ENCODE data around the gene SPDYC.

The SPDYC gene, protein sequence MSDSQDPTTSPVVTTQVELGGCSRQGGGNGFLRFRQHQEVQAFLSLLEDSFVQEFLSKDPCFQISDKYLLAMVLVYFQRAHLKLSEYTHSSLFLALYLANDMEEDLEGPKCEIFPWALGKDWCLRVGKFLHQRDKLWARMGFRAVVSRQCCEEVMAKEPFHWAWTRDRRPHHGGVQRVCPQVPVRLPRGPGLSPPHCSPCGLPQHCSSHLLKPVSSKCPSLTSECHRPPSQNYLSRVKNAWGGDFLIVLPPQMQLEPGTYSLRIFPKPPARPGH

DNA sequence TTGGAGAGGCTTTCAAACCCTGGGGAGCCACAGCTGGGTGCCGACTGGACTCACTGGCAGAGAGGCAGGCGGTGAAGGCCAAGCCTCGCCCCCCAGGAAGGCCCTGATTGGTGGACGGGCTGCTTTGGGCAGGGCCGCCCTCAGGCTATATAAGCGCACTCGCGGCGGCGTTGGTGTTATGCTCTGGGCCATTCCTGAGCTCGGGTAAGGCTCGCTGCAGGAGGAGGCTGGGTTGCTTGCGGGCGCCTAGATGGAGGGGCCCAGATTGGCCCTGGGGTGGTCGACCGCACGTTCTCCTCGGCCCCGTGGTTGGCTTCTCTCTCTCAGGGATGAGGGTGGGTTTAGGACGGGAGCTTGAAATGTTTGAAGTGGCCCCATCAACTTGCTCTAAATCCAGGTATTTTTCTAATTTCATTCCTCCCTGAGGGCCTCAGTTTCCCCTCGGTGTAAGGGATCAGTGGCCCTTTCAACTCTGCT lies at the start of gene SPDYC:
TSS of gene SPDYC (plus strand) at position 176 of the 477 bp plus-strand sequence. CDS start 1,125 bp downstream, outside the sequence.
- H3K4me1 ChIP-seq (ENCODE audit: control insufficient read depth, insufficient read depth, low read length), result peaks cover 4% of the 10 kb centered on the region; the same call in 1 of the 2 replicates
- H3K9me3 ChIP-seq (ENCODE audit: control insufficient read depth, insufficient read depth, low read length), result no peaks in the 10 kb centered on the region
- H3K9ac ChIP-seq (ENCODE audit: low read depth, low read length), result no peak within 1 kb of the TSS
- no peaks in the 10 kb centered on the region for H3K27me3 ChIP-seq (ENCODE audit: control insufficient read depth, insufficient read depth, low read length)
- no peak within 1 kb of the TSS for H3K27ac ChIP-seq (ENCODE audit: low read depth, low read length)
- no peaks in the 10 kb centered on the region for H3K36me3 ChIP-seq (ENCODE audit: control insufficient read depth, insufficient read depth, low read length)
- no peak within 1 kb of the TSS for H3K4me3 ChIP-seq (ENCODE audit: low read depth, low read length)

DNA sequence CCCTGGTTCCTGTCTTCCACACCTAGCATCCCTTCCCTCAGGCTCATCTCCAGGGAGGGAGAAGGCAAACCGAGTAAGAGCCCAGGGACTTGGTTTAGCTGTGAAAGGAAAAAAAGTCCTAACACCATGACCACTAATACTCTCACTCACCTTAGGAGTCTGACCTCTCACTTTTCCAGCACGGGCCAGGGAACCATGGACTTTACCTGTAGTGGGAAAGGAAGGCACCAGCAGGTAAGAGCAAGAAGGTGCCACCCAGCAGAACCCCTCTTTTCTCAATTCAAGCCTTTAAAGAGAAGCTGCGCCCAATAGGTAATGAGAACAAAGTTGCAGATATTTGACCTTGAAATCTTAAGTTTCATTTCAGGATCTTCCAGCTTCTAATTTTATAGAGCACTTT lies 49.2 kb upstream of the SPDYC start:
- H3K27me3 ChIP-seq (ENCODE audit: control insufficient read depth, insufficient read depth, low read length), result no peaks in the 10 kb centered on the region
- peak overlapping the region; percentile 94 for H3K9ac ChIP-seq (ENCODE audit: low read depth, low read length)
- peaks cover 55% of the 10 kb centered on the region for H3K36me3 ChIP-seq (ENCODE audit: control insufficient read depth, insufficient read depth, low read length)
- no peaks in the 10 kb centered on the region for H3K9me3 ChIP-seq (ENCODE audit: control insufficient read depth, insufficient read depth, low read length)
- peaks cover 12% of the 10 kb centered on the region for H3K4me1 ChIP-seq (ENCODE audit: control insufficient read depth, insufficient read depth, low read length)
- peak overlapping the region; percentile 79 for H3K27ac ChIP-seq (ENCODE audit: low read depth, low read length)
- H3K4me3 ChIP-seq (ENCODE audit: low read depth, low read length), result peak overlapping the region; percentile 84

DNA sequence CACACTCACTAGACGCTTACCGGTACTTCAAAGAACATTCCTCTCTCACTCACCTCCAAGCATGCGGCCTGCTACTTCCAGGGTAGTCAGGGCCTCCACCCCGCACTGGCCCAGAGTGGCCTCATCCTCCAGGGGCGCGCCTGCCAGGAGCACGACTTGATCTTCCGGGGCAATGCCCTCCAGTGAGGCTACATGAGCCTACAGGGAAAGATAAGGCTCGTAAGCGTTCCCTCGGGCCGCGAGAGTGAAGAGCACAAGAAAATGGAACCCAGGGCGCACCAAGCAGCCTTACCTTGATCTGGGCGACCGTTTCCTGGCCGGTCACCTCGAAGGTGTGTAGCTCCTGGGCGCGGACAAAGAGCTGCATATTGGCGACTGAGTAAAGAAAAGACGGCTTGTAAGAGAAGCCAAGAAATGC lies 48.6 kb upstream of the SPDYC start:
- H3K4me3 ChIP-seq (ENCODE audit: low read depth, low read length), result peak overlapping the region; percentile 84
- H3K27me3 ChIP-seq (ENCODE audit: control insufficient read depth, insufficient read depth, low read length), result no peaks in the 10 kb centered on the region
- peak overlapping the region; percentile 79 for H3K27ac ChIP-seq (ENCODE audit: low read depth, low read length)
- peaks cover 56% of the 10 kb centered on the region for H3K36me3 ChIP-seq (ENCODE audit: control insufficient read depth, insufficient read depth, low read length)
- peak overlapping the region; percentile 94 for H3K9ac ChIP-seq (ENCODE audit: low read depth, low read length)
- H3K9me3 ChIP-seq (ENCODE audit: control insufficient read depth, insufficient read depth, low read length), result no peaks in the 10 kb centered on the region
- peaks cover 6% of the 10 kb centered on the region for H3K4me1 ChIP-seq (ENCODE audit: control insufficient read depth, insufficient read depth, low read length)

DNA sequence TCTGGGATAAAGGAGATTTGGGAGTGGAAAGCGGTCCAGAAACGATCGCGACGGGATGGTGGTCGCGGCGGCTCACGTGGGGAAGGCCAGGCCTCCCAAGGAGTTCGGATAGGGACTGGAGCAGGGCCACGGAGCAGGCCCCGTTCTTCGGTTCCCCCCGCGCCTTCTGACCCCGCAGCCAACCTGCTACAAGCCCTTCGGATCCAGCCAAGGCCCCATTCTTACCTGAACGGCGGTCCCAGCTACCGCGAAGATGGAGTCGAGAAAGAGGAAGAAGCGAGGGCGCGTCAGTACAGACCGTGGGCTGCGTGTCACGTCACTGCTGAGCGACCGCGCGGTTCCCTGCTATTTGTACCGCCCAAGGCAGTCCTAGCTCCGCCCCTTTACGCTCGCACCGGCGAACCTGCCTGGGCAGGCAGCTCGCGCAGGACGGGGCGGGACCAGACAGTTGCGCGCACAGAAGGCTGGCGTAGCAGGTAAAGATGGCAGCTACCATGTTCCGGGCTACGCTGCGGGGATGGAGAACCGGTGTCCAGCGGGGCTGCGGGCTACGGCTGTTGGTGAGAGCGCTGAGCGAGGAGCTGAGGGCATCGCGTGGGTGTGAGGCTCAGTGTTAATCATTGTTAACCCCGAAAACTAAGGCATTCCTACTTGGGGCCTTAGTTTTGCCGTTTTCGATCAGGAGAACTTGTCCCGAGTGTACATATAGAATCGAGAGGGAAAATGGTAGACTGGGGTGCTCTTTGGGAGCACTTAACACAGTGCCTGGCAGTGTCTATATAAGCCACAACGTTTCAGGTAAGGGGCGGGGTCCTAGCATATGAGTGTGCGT lies 48.0 kb upstream of the SPDYC start, which contains the start of the genes FAU and MRPL49:
TSS of gene FAU (minus strand) at position 270 of the 832 bp plus-strand sequence. CDS start 321 bp downstream, outside the sequence.
TSS of gene MRPL49 (plus strand) at position 457 of the 832 bp plus-strand sequence. CDS start at position 483, 26 bp downstream.
- Histone ChIP-seq H3K9ac (ENCODE audit: low read depth, low read length) (peak within 1 kb of the TSS; percentile 94), H3K36me3 (ENCODE audit: control insufficient read depth, insufficient read depth, low read length) (peaks cover 63% of the 10 kb centered on the region), H3K4me3 (ENCODE audit: low read depth, low read length) (peak within 1 kb of the TSS; percentile 84), H3K27me3 (ENCODE audit: control insufficient read depth, insufficient read depth, low read length) (no peaks in the 10 kb centered on the region), H3K27ac (ENCODE audit: low read depth, low read length) (peak within 1 kb of the TSS; percentile 82), H3K9me3 (ENCODE audit: control insufficient read depth, insufficient read depth, low read length) (no peaks in the 10 kb centered on the region), H3K4me1 (ENCODE audit: control insufficient read depth, insufficient read depth, low read length) (peaks cover 5% of the 10 kb centered on the region)

DNA sequence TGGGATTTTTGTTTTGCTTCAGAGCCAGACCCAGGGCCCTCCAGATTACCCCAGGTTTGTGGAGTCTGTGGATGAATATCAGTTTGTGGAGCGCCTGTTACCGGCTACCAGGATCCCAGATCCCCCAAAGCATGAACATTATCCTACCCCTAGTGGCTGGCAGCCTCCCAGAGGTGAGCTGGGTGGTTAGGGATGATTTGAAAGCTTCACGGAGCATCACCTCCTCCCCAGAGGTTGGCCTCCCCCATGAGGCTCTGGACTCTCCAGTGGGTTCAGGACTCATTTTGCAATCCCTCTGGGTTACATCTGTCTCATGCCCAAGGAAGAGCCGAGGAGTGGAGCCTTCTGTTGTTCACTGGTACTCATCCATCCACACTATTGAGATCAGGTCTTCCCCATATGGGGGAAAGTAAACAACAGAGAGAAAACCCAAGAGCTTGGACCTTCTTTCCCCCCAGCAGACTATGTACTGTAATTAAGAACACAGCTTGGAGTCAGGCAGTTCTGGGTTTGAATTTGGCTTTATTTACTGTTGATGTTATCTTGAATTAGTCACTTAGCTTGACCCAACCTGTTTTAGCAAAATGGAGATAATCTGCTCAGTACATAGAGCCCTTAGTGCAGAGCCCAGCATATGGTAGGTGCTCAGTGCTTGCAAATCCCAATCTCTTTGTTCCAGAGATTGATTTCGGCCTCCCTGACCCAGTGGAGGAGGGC lies 45.4 kb upstream of the SPDYC start:
- peaks cover 72% of the 10 kb centered on the region for H3K36me3 ChIP-seq (ENCODE audit: control insufficient read depth, insufficient read depth, low read length)
- H3K9ac ChIP-seq (ENCODE audit: low read depth, low read length), result no peak overlapping the region
- peaks cover 5% of the 10 kb centered on the region for H3K4me1 ChIP-seq (ENCODE audit: control insufficient read depth, insufficient read depth, low read length)
- no peak overlapping the region for H3K4me3 ChIP-seq (ENCODE audit: low read depth, low read length)
- H3K9me3 ChIP-seq (ENCODE audit: control insufficient read depth, insufficient read depth, low read length), result no peaks in the 10 kb centered on the region
- H3K27ac ChIP-seq (ENCODE audit: low read depth, low read length), result no peak overlapping the region
- H3K27me3 ChIP-seq (ENCODE audit: control insufficient read depth, insufficient read depth, low read length), result no peaks in the 10 kb centered on the region

DNA sequence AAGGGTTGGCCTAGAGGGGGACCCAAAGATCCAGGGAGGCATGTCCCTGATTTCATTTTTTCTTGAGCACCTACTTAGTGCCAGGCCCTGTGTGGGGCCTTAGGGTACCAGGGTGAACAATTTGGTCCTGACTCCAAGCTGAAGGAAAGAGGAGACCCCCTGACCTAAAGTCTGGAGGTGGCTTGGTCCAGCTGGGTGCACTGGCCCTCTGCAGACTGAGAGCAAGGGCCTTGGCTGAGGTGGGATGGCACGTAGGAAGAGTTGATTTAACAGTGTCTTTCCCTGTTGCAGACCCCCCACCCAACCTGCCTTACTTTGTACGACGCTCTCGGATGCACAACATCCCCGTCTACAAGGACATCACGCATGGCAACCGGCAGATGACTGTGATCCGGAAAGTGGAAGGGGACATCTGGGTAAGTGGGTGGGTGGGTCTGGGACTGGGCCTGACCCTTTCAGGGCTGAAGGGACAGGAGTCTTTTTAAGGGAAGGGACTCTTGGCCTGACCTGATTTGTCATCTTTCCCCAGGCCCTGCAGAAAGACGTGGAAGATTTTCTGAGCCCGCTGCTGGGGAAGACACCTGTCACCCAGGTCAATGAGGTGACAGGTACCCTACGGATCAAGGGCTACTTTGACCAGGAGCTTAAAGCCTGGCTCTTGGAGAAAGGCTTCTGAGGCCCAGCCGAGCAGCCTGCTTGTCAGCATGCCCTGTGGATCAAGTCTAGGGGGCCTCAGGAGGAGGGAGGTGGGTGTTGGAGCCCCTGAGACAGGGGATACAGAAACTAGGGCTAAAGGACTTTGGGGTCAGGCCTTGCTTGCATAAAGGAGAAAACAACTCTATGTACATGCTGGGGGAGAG lies 44.6 kb upstream of the SPDYC start:
- Histone ChIP-seq H3K4me1 (ENCODE audit: control insufficient read depth, insufficient read depth, low read length) (peaks cover 5% of the 10 kb centered on the region), H3K9me3 (ENCODE audit: control insufficient read depth, insufficient read depth, low read length) (no peaks in the 10 kb centered on the region), H3K9ac (ENCODE audit: low read depth, low read length) (no peak overlapping the region), H3K36me3 (ENCODE audit: control insufficient read depth, insufficient read depth, low read length) (peaks cover 72% of the 10 kb centered on the region), H3K27ac (ENCODE audit: low read depth, low read length) (no peak overlapping the region), H3K4me3 (ENCODE audit: low read depth, low read length) (no peak overlapping the region), H3K27me3 (ENCODE audit: control insufficient read depth, insufficient read depth, low read length) (no peaks in the 10 kb centered on the region)

DNA sequence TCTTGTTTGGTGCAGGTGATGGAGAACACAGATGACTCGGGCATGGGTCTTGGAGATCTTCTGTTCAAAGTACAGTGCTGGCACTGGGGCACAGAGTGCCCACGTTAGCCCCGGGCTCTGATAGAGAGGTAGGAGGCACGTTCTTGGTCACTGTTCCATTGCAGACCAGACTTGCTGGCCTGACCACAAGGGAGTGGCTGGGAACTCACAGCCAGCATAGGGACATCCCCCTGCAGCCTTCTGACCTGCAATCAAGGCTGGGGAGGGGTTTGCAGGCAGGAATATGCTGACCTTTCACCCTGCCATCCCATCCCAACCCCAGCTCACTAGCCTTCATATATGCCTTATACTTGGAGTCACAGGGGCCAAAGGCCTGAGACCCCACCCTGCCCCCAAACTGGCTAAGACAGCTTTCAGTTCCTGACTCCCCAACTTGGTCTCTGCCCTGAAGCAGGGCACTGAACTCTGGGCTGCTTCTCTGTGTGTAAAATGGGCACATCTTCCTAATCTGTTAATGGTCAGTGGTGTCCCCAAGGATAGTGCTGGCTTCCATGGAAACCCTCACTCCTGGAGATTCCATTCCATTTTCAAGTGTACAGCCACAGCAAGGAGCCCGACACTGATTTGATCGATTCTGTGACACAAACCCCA lies 43.3 kb upstream of the SPDYC start:
- H3K4me3 ChIP-seq (ENCODE audit: low read depth, low read length), result no peak overlapping the region
- no peaks in the 10 kb centered on the region for H3K27me3 ChIP-seq (ENCODE audit: control insufficient read depth, insufficient read depth, low read length)
- H3K9me3 ChIP-seq (ENCODE audit: control insufficient read depth, insufficient read depth, low read length), result no peaks in the 10 kb centered on the region
- peaks cover 75% of the 10 kb centered on the region for H3K36me3 ChIP-seq (ENCODE audit: control insufficient read depth, insufficient read depth, low read length)
- H3K27ac ChIP-seq (ENCODE audit: low read depth, low read length), result no peak overlapping the region
- H3K4me1 ChIP-seq (ENCODE audit: control insufficient read depth, insufficient read depth, low read length), result no peaks in the 10 kb centered on the region
- no peak overlapping the region for H3K9ac ChIP-seq (ENCODE audit: low read depth, low read length)

DNA sequence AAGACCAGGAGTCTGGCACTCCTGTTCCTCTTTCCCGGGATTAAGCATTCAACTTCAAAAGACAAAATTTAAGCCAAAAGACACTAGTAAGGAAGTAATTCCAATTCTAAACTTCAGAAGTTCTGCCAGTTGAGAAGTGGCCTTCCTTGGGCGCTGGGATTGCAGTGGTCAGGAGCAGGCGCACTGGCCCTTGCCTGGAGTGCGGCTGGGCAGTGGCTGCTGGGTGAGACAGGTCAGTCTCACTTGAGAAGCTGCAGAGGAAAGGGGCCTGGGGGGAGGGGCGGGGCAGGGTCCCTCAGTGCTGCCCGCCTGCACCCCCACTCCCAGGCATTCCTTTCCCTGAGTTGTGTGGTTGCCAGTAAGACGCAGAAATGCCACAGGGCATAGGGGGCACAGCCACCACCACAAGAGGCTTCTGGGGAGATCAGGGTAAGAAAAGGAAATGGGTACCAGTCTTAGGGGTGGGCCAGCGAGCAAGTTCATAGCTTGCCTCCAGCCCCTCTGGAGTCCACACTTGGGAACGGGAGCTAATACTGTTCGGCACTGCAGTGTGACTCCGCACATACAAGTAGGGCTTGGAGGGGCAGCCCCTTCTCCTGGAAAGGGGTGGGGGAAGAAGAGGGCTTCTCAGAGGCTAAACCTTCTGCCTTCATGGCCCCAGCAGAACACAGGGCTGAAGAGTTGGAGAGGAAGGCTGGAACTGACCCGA lies 42.4 kb upstream of the SPDYC start:
- H3K9ac ChIP-seq (ENCODE audit: low read depth, low read length), result no peak overlapping the region
- no peaks in the 10 kb centered on the region for H3K4me1 ChIP-seq (ENCODE audit: control insufficient read depth, insufficient read depth, low read length)
- H3K27ac ChIP-seq (ENCODE audit: low read depth, low read length), result no peak overlapping the region
- H3K27me3 ChIP-seq (ENCODE audit: control insufficient read depth, insufficient read depth, low read length), result no peaks in the 10 kb centered on the region
- H3K4me3 ChIP-seq (ENCODE audit: low read depth, low read length), result no peak overlapping the region
- peaks cover 83% of the 10 kb centered on the region for H3K36me3 ChIP-seq (ENCODE audit: control insufficient read depth, insufficient read depth, low read length)
- H3K9me3 ChIP-seq (ENCODE audit: control insufficient read depth, insufficient read depth, low read length), result no peaks in the 10 kb centered on the region
